H9 (cell line): ENCODE data around the gene SETD1A. TPM values are rescaled to one million over a fixed set of nuclear protein-coding genes. Genes with fewer than 3 reads are reported as not detected.

Source experiments
- DNase-seq: peaks from one replicate; pipeline ENCODE4 v3.0.0-alpha.2; 2017
- H2AFZ ChIP-seq: one replicate; pipeline ENCODE4 v1.6.1; 2013; ENCODE audit warnings: mild to moderate bottlenecking, low read length, control low read depth, moderate library complexity
- H2AK5ac ChIP-seq: 2 replicates; pipeline ENCODE4 v1.6.1; 2013; ENCODE audit warnings: low read length, control low read depth, mixed read lengths; ENCODE audit not compliant: insufficient read length
- H2BK120ac ChIP-seq: one replicate; pipeline ENCODE4 v1.6.1; 2013; ENCODE audit warnings: low read depth, mild to moderate bottlenecking, low read length, control low read depth, inconsistent platforms; ENCODE audit not compliant: poor library complexity, severe bottlenecking
- H2BK12ac ChIP-seq: 2 replicates; pipeline ENCODE4 v1.6.1; 2013; ENCODE audit warnings: low read length, control low read depth, mixed read lengths, low read depth; ENCODE audit not compliant: insufficient read length
- H2BK15ac ChIP-seq: 2 replicates; pipeline ENCODE4 v1.6.1; 2013; ENCODE audit warnings: low read depth, low read length, control low read depth
- H2BK20ac ChIP-seq: one replicate; pipeline ENCODE4 v1.6.1; 2013; ENCODE audit warnings: low read depth, mild to moderate bottlenecking, low read length, control low read depth, inconsistent platforms; ENCODE audit not compliant: poor library complexity, severe bottlenecking
- H2BK5ac ChIP-seq: 2 replicates; pipeline ENCODE4 v1.6.1; 2013; ENCODE audit warnings: low read length, control low read depth, mixed read lengths; ENCODE audit not compliant: insufficient read length
- H3K14ac ChIP-seq: 2 replicates; pipeline ENCODE4 v1.6.1; 2013; ENCODE audit warnings: low read length, control low read depth; ENCODE audit not compliant: insufficient read depth
- H3K18ac ChIP-seq: 2 replicates; pipeline ENCODE4 v1.6.1; 2013; ENCODE audit warnings: low read depth, mild to moderate bottlenecking, mixed read lengths, low read length, control low read depth; ENCODE audit not compliant: insufficient read length
- H3K23ac ChIP-seq: 2 replicates; pipeline ENCODE4 v1.6.1; 2013; ENCODE audit warnings: low read length, control low read depth, mixed read lengths, low read depth; ENCODE audit not compliant: insufficient read length
- H3K23me2 ChIP-seq: 2 replicates; pipeline ENCODE4 v1.6.1; 2013; ENCODE audit warnings: low read depth, mild to moderate bottlenecking, mixed read lengths, low read length, control low read depth; ENCODE audit not compliant: insufficient read length, poor library complexity, severe bottlenecking
- H3K27ac ChIP-seq: 2 replicates; pipeline ENCODE4 v1.5.1; 2013; ENCODE audit warnings: low read length, control low read depth, mixed read lengths, low read depth; ENCODE audit not compliant: insufficient read length
- H3K27me3 ChIP-seq: 2 replicates; pipeline ENCODE4 v1.6.1; 2013; ENCODE audit warnings: low read length, control low read depth, inconsistent platforms; ENCODE audit not compliant: insufficient read depth
- H3K4ac ChIP-seq: 2 replicates; pipeline ENCODE4 v1.6.1; 2013; ENCODE audit warnings: low read depth, mild to moderate bottlenecking, control low read depth, inconsistent platforms, low read length, moderate library complexity
- H3K4me1 ChIP-seq: 2 replicates; pipeline ENCODE4 v1.6.1; 2013; ENCODE audit warnings: low read length, control low read depth, inconsistent platforms; ENCODE audit not compliant: insufficient read depth
- H3K4me2 ChIP-seq: 2 replicates; pipeline ENCODE4 v1.6.1; 2013; ENCODE audit warnings: low read length, control low read depth, mixed read lengths; ENCODE audit not compliant: insufficient read length, insufficient read depth
- H3K56ac ChIP-seq: 2 replicates; pipeline ENCODE4 v1.6.1; 2013; ENCODE audit warnings: low read depth, mild to moderate bottlenecking, mixed read lengths, low read length, control low read depth; ENCODE audit not compliant: insufficient read length
- H3K79me1 ChIP-seq: 2 replicates; pipeline ENCODE4 v1.6.1; 2013; ENCODE audit warnings: low read depth, mild to moderate bottlenecking, moderate library complexity, low read length, control low read depth, inconsistent platforms; ENCODE audit not compliant: insufficient read depth, poor library complexity, severe bottlenecking
- H3K79me2 ChIP-seq: 2 replicates; pipeline ENCODE4 v1.6.1; 2013; ENCODE audit warnings: low read length, control low read depth, inconsistent platforms; ENCODE audit not compliant: insufficient read depth
- H3K9ac ChIP-seq: 2 replicates; pipeline ENCODE4 v1.6.1; 2013; ENCODE audit warnings: low read length, control low read depth, mixed read lengths; ENCODE audit not compliant: insufficient read length; ENCODE audit errors: extremely low read depth
- H3K9me3 ChIP-seq: one replicate; pipeline ENCODE4 v1.6.1; 2013; ENCODE audit warnings: low read depth, low read length, inconsistent platforms; ENCODE audit not compliant: control insufficient read depth
- H3T11ph ChIP-seq: one replicate; pipeline ENCODE4 v1.6.1; 2013; ENCODE audit warnings: mild to moderate bottlenecking, low read length, control low read depth, inconsistent platforms
- H4K20me1 ChIP-seq: one replicate; pipeline ENCODE4 v1.6.1; 2013; ENCODE audit not compliant: control insufficient read depth, insufficient read length, insufficient read depth
- H4K5ac ChIP-seq: 2 replicates; pipeline ENCODE4 v1.6.1; 2013; ENCODE audit warnings: low read depth, mild to moderate bottlenecking, mixed read lengths, low read length, control low read depth; ENCODE audit not compliant: insufficient read length
- H4K8ac ChIP-seq: replicated peaks from 2 replicates; pipeline ENCODE4 v1.6.1; 2013; ENCODE audit warnings: low read length, control low read depth, mixed read lengths, low read depth; ENCODE audit not compliant: insufficient read length
- H4K91ac ChIP-seq: 2 replicates; pipeline ENCODE4 v1.6.1; 2013; ENCODE audit warnings: low read depth, mild to moderate bottlenecking, moderate library complexity, mixed read lengths, low read length, control low read depth; ENCODE audit not compliant: insufficient read length
- H3K27ac Mint-ChIP-seq, 3 experiments: 2 replicates in 2 of 3; 3 replicates in 1 of 3; pipeline ENCODE4 v1.8.0; 2020 to 2021; ENCODE audit warnings: mixed read lengths in 3 of 3, mild to moderate bottlenecking in 1 of 3, moderate library complexity in 1 of 3
- H3K27me3 Mint-ChIP-seq: 2 replicates; pipeline ENCODE4 v1.8.0; 2021; ENCODE audit warnings: low read depth, mild to moderate bottlenecking, moderate library complexity, mixed read lengths
- H3K36me3 Mint-ChIP-seq, 3 experiments: 2 replicates in 2 of 3; 3 replicates in 1 of 3; pipeline ENCODE4 v1.8.0; 2020 to 2021; ENCODE audit warnings: low read depth in 3 of 3, mixed read lengths in 3 of 3; ENCODE audit not compliant: insufficient read depth in 1 of 3
- H3K4me1 Mint-ChIP-seq, 2 experiments: 2 replicates each; pipeline ENCODE4 v1.8.0; 2020; ENCODE audit warnings: mixed read lengths in 2 of 2
- H3K4me3 Mint-ChIP-seq, 2 experiments: 2 replicates in 1 of 2; 3 replicates in 1 of 2; pipeline ENCODE4 v1.8.0; 2020 to 2021; ENCODE audit warnings: mild to moderate bottlenecking in 2 of 2, mixed read lengths in 2 of 2, moderate library complexity in 1 of 2
- H3K9me3 Mint-ChIP-seq, 2 experiments: 2 replicates in 1 of 2; 3 replicates in 1 of 2; pipeline ENCODE4 v1.8.0; 2020; ENCODE audit warnings: mild to moderate bottlenecking in 2 of 2, mixed read lengths in 2 of 2, moderate library complexity in 1 of 2
- CTCF ChIP-seq: fragments of 200-600 bp; sonication (generic); conservative IDR thresholded peaks from 3 replicates; pipeline ENCODE4 v1.8.0; 2021; ENCODE audit warnings: antibody characterized with exemption, mild to moderate bottlenecking
- WGBS: extraction: QIAGEN DNeasy Blood & Tissue Kit; methylation state at CpG from one replicate; pipeline ENCODE4 v1.1.7; 2013; ENCODE audit warnings: missing lambda C conversion rate, low lambda C conversion rate, mixed read lengths; ENCODE audit not compliant: insufficient read length; ENCODE audit errors: extremely low coverage; 5-methylcytosine and 5-hydroxymethylcytosine counted together
- total RNA-seq: library from RNA; stranded (reverse); gene quantifications from 2 replicates; pipeline ENCODE4 v1.2.1, GENCODE V29; 2021

The SETD1A gene
- total RNA-seq, 1 experiment from 2014 or later = 36.9 TPM

GRCh38 chr16:31031276-31031675 lies 73.7 kb downstream of the SETD1A start:
- Histone ChIP-seq H3K4ac (no peak overlapping the region), H3K27ac (no peak overlapping the region), H4K8ac (no peak overlapping the region), H2BK20ac (no peak overlapping the region), H3K27me3 (no peaks in the 10 kb centered on the region), H3K79me1 (no peaks in the 10 kb centered on the region), H3K14ac (no peak overlapping the region), H4K91ac (no peak overlapping the region), H3K9me3 (no peaks in the 10 kb centered on the region), H3K4me2 (no peak overlapping the region), H3T11ph (no peak overlapping the region), H3K23me2 (peaks cover 17% of the 10 kb centered on the region), H2BK120ac (no peak overlapping the region), H4K20me1 (peaks cover 5% of the 10 kb centered on the region), H3K9ac (no peak overlapping the region), H3K4me1 (no peaks in the 10 kb centered on the region), H2BK15ac (no peak overlapping the region), H3K56ac (no peak overlapping the region), H3K79me2 (no peaks in the 10 kb centered on the region), H2AFZ (no peak overlapping the region), H2BK12ac (no peak overlapping the region), H2AK5ac (no peak overlapping the region), H3K23ac (no peak overlapping the region), H4K5ac (no peak overlapping the region), H2BK5ac (no peak overlapping the region), H3K18ac (no peak overlapping the region)
- WGBS = no CpG with 5 or more reads among the region's 4 CpGs
- H3K4me1 Mint-ChIP-seq = peaks cover 7 to 17% of the 10 kb centered on the region in 2 experiments; a peak in 3 of 4 replicates
- DNase-seq = no peak
- H3K36me3 Mint-ChIP-seq = no peaks in the 10 kb centered on the region
- peak overlapping the region in 1 of 2 experiments; percentile 60; a peak in 2 of 5 replicates for H3K4me3 Mint-ChIP-seq
- no peak overlapping the region for H3K27ac Mint-ChIP-seq
- no peaks in the 10 kb centered on the region; the same call in 1 of the 2 replicates for H3K27me3 Mint-ChIP-seq
- no peak for TF ChIP-seq CTCF
- no peaks in the 10 kb centered on the region for H3K9me3 Mint-ChIP-seq
